Measurements from ENCODE around the gene TBX4.

Gene TBX4

GRCh38 chr17:61449707-61450640 is 2.2 kb upstream of the TBX4 start:
- no peak for FAIRE-seq
- TF ChIP-seq POLR2A (IDR thresholded peaks at IDR 0.05; ENCODE audit: low read depth, low read length), result no peak
- DNase-seq (ENCODE audit: insufficient read length, low spot score), result no peak

GRCh38 chr17:61450641-61451537 is 1.3 kb upstream of the TBX4 start:
- no peak for FAIRE-seq
- no peak for TF ChIP-seq POLR2A (IDR thresholded peaks at IDR 0.05; ENCODE audit: low read depth, low read length)
- no peak for DNase-seq (ENCODE audit: insufficient read length, low spot score)

- no peak for FAIRE-seq
- DNase-seq (ENCODE audit: insufficient read length, low spot score), result no peak
- no peak for TF ChIP-seq POLR2A (IDR thresholded peaks at IDR 0.05; ENCODE audit: low read depth, low read length)
Observed at GRCh38 chr17:61451538-61452300, 503 bp upstream of the TBX4 start.

- no peak for DNase-seq (ENCODE audit: insufficient read length, low spot score)
- FAIRE-seq, result no peak
- no peak for TF ChIP-seq POLR2A (IDR thresholded peaks at IDR 0.05; ENCODE audit: low read depth, low read length)
Observed at GRCh38 chr17:61453566-61454380, 1.6 kb downstream of the TBX4 start.

GRCh38 chr17:61454381-61455323 is 2.4 kb downstream of the TBX4 start:
- TF ChIP-seq POLR2A (IDR thresholded peaks at IDR 0.05; ENCODE audit: low read depth, low read length), result no peak
- FAIRE-seq, result no peak
- no peak for DNase-seq (ENCODE audit: insufficient read length, low spot score)

GRCh38 chr17:61455324-61456060 is 3.3 kb downstream of the TBX4 start:
- DNase-seq (ENCODE audit: insufficient read length, low spot score) (no peak), FAIRE-seq (no peak)
- TF ChIP-seq POLR2A (IDR thresholded peaks at IDR 0.05; ENCODE audit: low read depth, low read length), result no peak

- FAIRE-seq (no peak), DNase-seq (ENCODE audit: insufficient read length, low spot score) (no peak)
- no peak for TF ChIP-seq POLR2A (IDR thresholded peaks at IDR 0.05; ENCODE audit: low read depth, low read length)
Observed at GRCh38 chr17:61456061-61456681, 3.9 kb downstream of the TBX4 start.

- DNase-seq (ENCODE audit: insufficient read length, low spot score), result no peak
- FAIRE-seq, result no peak
- no peak for TF ChIP-seq POLR2A (IDR thresholded peaks at IDR 0.05; ENCODE audit: low read depth, low read length)
Observed at GRCh38 chr17:61456688-61457225, 4.5 kb downstream of the TBX4 start.

GRCh38 chr17:61457226-61457983 is 5.2 kb downstream of the TBX4 start:
- FAIRE-seq, result no peak
- no peak for TF ChIP-seq POLR2A (IDR thresholded peaks at IDR 0.05; ENCODE audit: low read depth, low read length)
- no peak for DNase-seq (ENCODE audit: insufficient read length, low spot score)

GRCh38 chr17:61458000-61458399 is 5.8 kb downstream of the TBX4 start:
- no peak for TF ChIP-seq POLR2A (IDR thresholded peaks at IDR 0.05; ENCODE audit: low read depth, low read length)
- no peak for FAIRE-seq
- DNase-seq (ENCODE audit: insufficient read length, low spot score), result no peak
